WI38 (cell line): ENCODE data around the gene FAM53B.

Experiments used
- H3K4me3 ChIP-seq: 2 replicates; pipeline ENCODE4 v1.5.1; 2011; ENCODE audit warnings: low read depth, mild to moderate bottlenecking, control low read depth, low read length
- CTCF ChIP-seq: IDR thresholded peaks from 2 replicates; pipeline ENCODE4 v1.5.1; 2012; ENCODE audit warnings: low read depth, mild to moderate bottlenecking, control low read depth, low read length

Gene FAM53B

GRCh38 chr10:124572751-124573150 lies 171.4 kb downstream of the FAM53B start:
- TF ChIP-seq CTCF, result no peak
- no peak overlapping the region for H3K4me3 ChIP-seq

GRCh38 chr10:124570646-124571045 lies 173.5 kb downstream of the FAM53B start:
- no peak overlapping the region for H3K4me3 ChIP-seq
- TF ChIP-seq CTCF, result no peak

GRCh38 chr10:124569623-124570470 lies 174.3 kb downstream of the FAM53B start:
- no peak for TF ChIP-seq CTCF
- H3K4me3 ChIP-seq, result no peak overlapping the region
